ENCODE results near the gene RERE.

RERE gene

GRCh38 chr1:8311068-8311718, 506.2 kb downstream of the RERE start:
- no peak for TF ChIP-seq POLR2AphosphoS5 (IDR thresholded peaks at IDR 0.05; ENCODE audit: borderline replicate concordance, low read depth, low read length)
- no peak for TF ChIP-seq EZH2 (IDR thresholded peaks at IDR 0.05)
- no peak for TF ChIP-seq FOXP2 (optimal IDR thresholded peaks at IDR 0.05; ENCODE audit: control extremely low read depth, extremely low read length, insufficient read depth)
- H3K27ac ChIP-seq, result no peak overlapping the region

GRCh38 chr1:8307628-8308027, 509.8 kb downstream of the RERE start:
- DNase-seq (ENCODE audit: low read depth, low spot score), result no peak
- Histone ChIP-seq H3K27ac (no peak overlapping the region), H3K4me3 (no peak overlapping the region), H3K36me3 (ENCODE audit: insufficient read depth, low read length) (no peaks in the 10 kb centered on the region), H3K9me3 (ENCODE audit: low read depth, low read length) (no peaks in the 10 kb centered on the region), H3K9ac (ENCODE audit: insufficient read length) (no peak overlapping the region)
- TF ChIP-seq FOXP2 (optimal IDR thresholded peaks at IDR 0.05; ENCODE audit: control extremely low read depth, extremely low read length, insufficient read depth) (no peak), EZH2 (IDR thresholded peaks at IDR 0.05) (no peak), POLR2AphosphoS5 (IDR thresholded peaks at IDR 0.05; ENCODE audit: borderline replicate concordance, low read depth, low read length) (no peak)

More at GRCh38 chr1:8311068-8311718, 506.2 kb downstream of the RERE start:
- H3K4me3 ChIP-seq, result no peak overlapping the region
- no peak overlapping the region for H3K9ac ChIP-seq (ENCODE audit: insufficient read length)
- no peaks in the 10 kb centered on the region for H3K9me3 ChIP-seq (ENCODE audit: low read depth, low read length)
- no peak for DNase-seq (ENCODE audit: low read depth, low spot score)
- no peaks in the 10 kb centered on the region for H3K36me3 ChIP-seq (ENCODE audit: insufficient read depth, low read length)

- H3K9ac ChIP-seq (ENCODE audit: insufficient read length), result no peak overlapping the region
- no peaks in the 10 kb centered on the region for H3K36me3 ChIP-seq (ENCODE audit: insufficient read depth, low read length)
- TF ChIP-seq FOXP2 (optimal IDR thresholded peaks at IDR 0.05; ENCODE audit: control extremely low read depth, extremely low read length, insufficient read depth), result no peak
- TF ChIP-seq EZH2 (IDR thresholded peaks at IDR 0.05), result no peak
- no peak for TF ChIP-seq POLR2AphosphoS5 (IDR thresholded peaks at IDR 0.05; ENCODE audit: borderline replicate concordance, low read depth, low read length)
- no peaks in the 10 kb centered on the region for H3K9me3 ChIP-seq (ENCODE audit: low read depth, low read length)
- H3K4me3 ChIP-seq, result no peak overlapping the region
- H3K27ac ChIP-seq, result no peak overlapping the region
- no peak for DNase-seq (ENCODE audit: low read depth, low spot score)
Observed at GRCh38 chr1:8303876-8304275, 513.6 kb downstream of the RERE start.

- TF ChIP-seq FOXP2 (optimal IDR thresholded peaks at IDR 0.05; ENCODE audit: control extremely low read depth, extremely low read length, insufficient read depth), result no peak
- TF ChIP-seq POLR2AphosphoS5 (IDR thresholded peaks at IDR 0.05; ENCODE audit: borderline replicate concordance, low read depth, low read length), result no peak
- no peak for TF ChIP-seq EZH2 (IDR thresholded peaks at IDR 0.05)
- DNase-seq (ENCODE audit: low read depth, low spot score), result no peak
- Histone ChIP-seq H3K9me3 (ENCODE audit: low read depth, low read length) (no peaks in the 10 kb centered on the region), H3K4me3 (no peak overlapping the region), H3K36me3 (ENCODE audit: insufficient read depth, low read length) (no peaks in the 10 kb centered on the region), H3K27ac (no peak overlapping the region), H3K9ac (ENCODE audit: insufficient read length) (no peak overlapping the region)
Observed at GRCh38 chr1:8303141-8303540, 514.3 kb downstream of the RERE start.

Data from SK-N-MC (cell line).